Thymus (tissue), 11 donors: ENCODE data around the gene POMT1. TPM values are rescaled to one million over a fixed set of nuclear protein-coding genes. Genes with fewer than 3 reads are reported as not detected.
"Not testable (repeated sequence)": the region's sequence is repeated elsewhere in the genome, so short reads cannot be mapped to it uniquely, and the experiment has no call there.

Experiments
- DNase-seq, 9 donors: peaks; one replicate each; pipeline ENCODE4 v3.0.0-alpha.2; 2013; ENCODE audit warnings: low spot score in 9 of 9, low read depth in 6 of 9, missing footprints in 1 of 9
- H3K27ac ChIP-seq, 2 donors: one replicate each; pipeline ENCODE4 v1.5.1; 2013; ENCODE audit warnings: control low read depth in 1 of 2, low read depth in 1 of 2, low read length in 1 of 2, mild to moderate bottlenecking in 1 of 2, moderate library complexity in 1 of 2
- H3K27me3 ChIP-seq, 2 donors: one replicate each; pipeline ENCODE4 v1.5.1; 2013; ENCODE audit warnings: low read length in 1 of 2; ENCODE audit not compliant: control insufficient read depth in 2 of 2, insufficient read depth in 1 of 2
- H3K36me3 ChIP-seq, 2 donors: one replicate each; pipeline ENCODE4 v1.5.1; 2013; ENCODE audit warnings: low read length in 1 of 2, mild to moderate bottlenecking in 1 of 2, moderate library complexity in 1 of 2; ENCODE audit not compliant: control insufficient read depth in 2 of 2, insufficient read depth in 2 of 2
- H3K4me1 ChIP-seq, 2 donors: one replicate each; pipeline ENCODE4 v1.5.1; 2013; ENCODE audit warnings: low read length in 2 of 2; ENCODE audit not compliant: control insufficient read depth in 2 of 2, insufficient read depth in 2 of 2
- H3K4me3 ChIP-seq, 2 donors: one replicate each; pipeline ENCODE4 v1.5.1; 2013; ENCODE audit warnings: low read length in 2 of 2, control low read depth in 1 of 2, mild to moderate bottlenecking in 1 of 2
- H3K9me3 ChIP-seq, 2 donors: one replicate each; pipeline ENCODE4 v1.5.1; 2013; ENCODE audit warnings: low read length in 1 of 2, mild to moderate bottlenecking in 1 of 2; ENCODE audit not compliant: control insufficient read depth in 2 of 2, insufficient read depth in 1 of 2
- WGBS: extraction: QIAGEN DNeasy Blood & Tissue Kit; methylation state at CpG from one replicate; pipeline ENCODE4 v1.1.7; 2013; 5-methylcytosine and 5-hydroxymethylcytosine counted together
- polyA plus RNA-seq: library from polyadenylated mRNA; stranded (reverse); fragments of 200-250 nt; gene quantifications from one replicate; pipeline ENCODE4 v1.2.3, GENCODE V29; 2013
- total RNA-seq: library from RNA; stranded (reverse); fragments of 120-200 nt; gene quantifications from one replicate; pipeline ENCODE4 v1.2.4, GENCODE V29; 2013
- donor health status: healthy.

POMT1 gene
- total and polyA plus RNA-seq, 2 donors: 16.8 to 51.9 TPM

GRCh38 chr9:131550465-131550864 lies 47.7 kb downstream of the POMT1 start:
- H3K4me3 ChIP-seq, DNase-seq, H3K27ac ChIP-seq, H3K36me3 ChIP-seq, H3K4me1 ChIP-seq: not testable (repeated sequence)
- 94% methylated on average over 8 of the region's 8 CpGs for whole genome bisulfite sequencing
- H3K9me3 ChIP-seq: peaks cover 1 to 12% of the 10 kb centered on the region in 2 donors
- peaks cover 33 to 77% of the 10 kb centered on the region in 2 donors for H3K27me3 ChIP-seq

DNA sequence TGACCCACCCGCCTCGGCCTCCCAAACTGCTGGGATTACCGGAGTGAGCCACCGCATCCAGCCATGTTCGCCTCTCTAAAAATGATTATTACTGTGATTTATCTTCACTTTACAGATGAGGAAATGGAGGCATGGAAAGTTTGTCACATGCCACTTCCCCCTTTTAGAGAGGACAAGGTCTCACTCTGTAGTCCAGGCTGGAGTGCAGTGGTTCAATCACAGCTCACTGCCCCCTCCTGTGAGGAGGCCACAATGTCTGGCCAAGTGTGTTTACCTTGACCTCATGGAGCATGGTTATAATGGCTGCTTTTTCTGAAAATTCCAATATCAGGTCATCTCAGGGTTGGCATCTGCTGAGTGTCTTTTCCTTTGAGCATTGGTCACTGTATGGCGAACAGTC lies 49.3 kb downstream of the POMT1 start:
- no peaks in the 10 kb centered on the region for H3K36me3 ChIP-seq
- DNase-seq: no peak
- 88% methylated on average over 6 of the region's 6 CpGs for WGBS
- no peak overlapping the region for H3K4me3 ChIP-seq
- H3K27ac ChIP-seq: no peak overlapping the region
- H3K27me3 ChIP-seq: peaks cover 26 to 73% of the 10 kb centered on the region in 2 donors
- no peaks in the 10 kb centered on the region for H3K4me1 ChIP-seq
- H3K9me3 ChIP-seq: peaks cover 0 to 7% of the 10 kb centered on the region in 2 donors

- Histone ChIP-seq H3K4me1 (no peaks in the 10 kb centered on the region), H3K27me3 (peaks cover 24 to 57% of the 10 kb centered on the region in 2 donors), H3K9me3 (peaks cover 0 to 7% of the 10 kb centered on the region in 2 donors), H3K4me3 (no peak overlapping the region), H3K36me3 (no peaks in the 10 kb centered on the region), H3K27ac (no peak overlapping the region)
- WGBS: 35% methylated on average over 60 of the region's 60 CpGs
- no peak for DNase-seq
These were observed 51.5 kb downstream of the POMT1 start for GRCh38 chr9:131554087-131554842.

DNA sequence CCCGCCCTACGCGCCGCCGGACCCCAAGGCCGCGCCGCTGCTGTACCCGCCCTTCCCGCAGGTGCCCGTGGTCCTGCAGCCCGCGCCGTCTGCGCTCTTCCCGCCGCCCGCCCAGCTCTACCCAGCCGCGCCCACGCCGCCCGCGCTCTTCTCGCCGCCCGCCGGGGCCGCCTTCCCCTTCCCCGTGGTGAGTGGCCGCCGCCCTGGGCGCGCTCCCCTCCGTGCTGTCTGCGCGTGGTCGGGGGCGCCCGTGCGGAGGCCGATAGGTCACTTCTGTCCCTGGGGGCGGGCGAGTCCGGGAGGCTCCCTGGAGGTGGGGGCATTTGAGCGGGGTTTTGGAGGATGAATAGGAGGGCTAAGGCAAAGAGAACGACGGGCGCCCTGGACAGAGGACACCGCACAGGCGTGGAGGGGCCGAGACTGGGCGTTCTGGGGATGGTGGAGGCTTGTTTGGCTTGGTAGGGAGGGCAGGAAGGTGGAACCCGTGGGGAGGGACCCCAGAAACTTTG lies 52.2 kb downstream of the POMT1 start:
- H3K9me3 ChIP-seq: peaks cover 0 to 7% of the 10 kb centered on the region in 2 donors
- no peaks in the 10 kb centered on the region for H3K36me3 ChIP-seq
- WGBS: 27% methylated on average over 54 of the region's 54 CpGs
- H3K4me3 ChIP-seq: no peak overlapping the region
- H3K4me1 ChIP-seq: no peaks in the 10 kb centered on the region
- DNase-seq: no peak
- H3K27ac ChIP-seq: no peak overlapping the region
- H3K27me3 ChIP-seq: peaks cover 24 to 53% of the 10 kb centered on the region in 2 donors

DNA sequence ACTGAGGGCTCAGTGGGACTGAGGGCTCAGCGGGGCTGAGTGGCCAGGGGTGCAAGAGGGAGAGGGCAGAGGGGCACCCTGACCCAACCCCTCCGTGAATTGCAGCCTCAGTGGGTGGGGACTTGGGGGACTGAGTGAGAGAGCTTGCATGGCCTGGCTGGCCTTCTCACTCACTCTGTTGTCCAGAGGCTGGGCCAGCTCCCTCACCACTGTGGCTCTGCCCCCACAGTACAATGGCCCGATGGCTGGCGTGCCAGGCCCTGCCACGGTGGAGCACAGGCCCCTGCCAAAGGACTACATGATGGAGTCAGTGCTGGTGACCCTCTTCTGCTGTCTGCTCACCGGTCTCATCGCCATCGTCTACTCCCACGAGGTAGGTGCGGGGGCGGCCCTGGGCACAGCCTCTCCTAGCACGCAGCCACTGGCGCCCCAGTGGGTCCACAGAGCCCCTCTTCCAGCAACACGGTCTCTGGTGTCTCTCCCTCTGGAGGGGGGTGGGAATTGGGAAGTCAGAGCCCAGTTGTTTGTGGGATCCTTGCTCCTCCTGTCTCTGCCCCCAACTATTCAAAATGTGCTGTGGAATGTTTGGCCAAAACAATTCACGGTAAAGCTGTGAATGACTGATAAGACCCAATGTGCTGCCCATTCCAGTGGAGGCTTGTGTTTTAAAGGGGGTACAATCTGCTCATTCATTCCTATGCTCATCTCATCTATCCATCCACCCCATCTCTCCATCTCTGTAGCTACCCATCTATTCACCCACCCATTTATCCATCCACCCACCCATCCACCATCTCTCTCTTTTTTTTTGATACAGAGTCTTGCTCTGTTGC lies 53.3 kb downstream of the POMT1 start:
- Histone ChIP-seq H3K4me3 (no peak overlapping the region), H3K27ac (no peak overlapping the region), H3K27me3 (peaks cover 24 to 48% of the 10 kb centered on the region in 2 donors), H3K4me1 (no peaks in the 10 kb centered on the region), H3K36me3 (no peaks in the 10 kb centered on the region), H3K9me3 (peaks cover 0 to 7% of the 10 kb centered on the region in 2 donors)
- no peak for DNase-seq
- 95% methylated on average over 15 of the region's 15 CpGs for WGBS

DNA sequence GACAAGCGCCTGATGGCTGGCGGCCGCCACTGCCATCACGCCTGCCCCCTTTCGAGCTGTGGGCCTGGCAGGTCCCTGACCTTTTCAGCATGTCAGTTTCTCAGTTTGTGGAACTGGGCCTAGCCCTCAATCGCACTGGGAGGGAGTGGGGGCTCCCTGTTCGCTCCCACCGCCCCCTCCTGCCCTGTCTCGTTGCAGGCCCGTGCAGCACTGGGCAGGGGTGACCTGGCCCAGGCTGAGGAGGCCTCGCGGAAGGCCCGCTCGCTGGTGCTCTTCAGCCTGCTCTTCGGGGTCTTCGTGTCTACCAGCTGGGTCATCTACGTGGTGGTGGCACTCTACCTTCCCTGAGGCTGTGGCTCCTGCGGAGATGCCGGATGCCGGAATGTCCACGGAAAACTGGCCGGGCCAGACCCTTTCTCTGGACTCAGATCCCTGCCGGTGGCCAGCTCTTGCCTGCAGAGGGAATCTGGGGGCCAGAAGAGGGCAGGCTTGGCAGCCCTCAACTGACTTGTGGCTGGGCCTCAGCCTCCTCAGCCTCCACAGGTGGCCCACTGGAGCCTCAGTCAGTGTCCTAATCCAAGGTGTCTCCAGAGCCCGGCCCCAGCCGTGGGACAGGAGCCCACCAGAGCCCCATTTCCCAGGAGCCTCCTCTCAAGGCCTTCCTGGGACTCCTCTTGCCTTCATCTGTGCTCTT lies 55.3 kb downstream of the POMT1 start:
- no peak for DNase-seq
- peaks cover 0 to 13% of the 10 kb centered on the region in 2 donors for H3K9me3 ChIP-seq
- H3K27ac ChIP-seq: no peak overlapping the region
- WGBS: 96% methylated on average over 25 of the region's 25 CpGs
- peaks cover 24 to 36% of the 10 kb centered on the region in 2 donors for H3K27me3 ChIP-seq
- no peak overlapping the region for H3K4me3 ChIP-seq
- H3K4me1 ChIP-seq: no peaks in the 10 kb centered on the region
- H3K36me3 ChIP-seq: no peaks in the 10 kb centered on the region

DNA sequence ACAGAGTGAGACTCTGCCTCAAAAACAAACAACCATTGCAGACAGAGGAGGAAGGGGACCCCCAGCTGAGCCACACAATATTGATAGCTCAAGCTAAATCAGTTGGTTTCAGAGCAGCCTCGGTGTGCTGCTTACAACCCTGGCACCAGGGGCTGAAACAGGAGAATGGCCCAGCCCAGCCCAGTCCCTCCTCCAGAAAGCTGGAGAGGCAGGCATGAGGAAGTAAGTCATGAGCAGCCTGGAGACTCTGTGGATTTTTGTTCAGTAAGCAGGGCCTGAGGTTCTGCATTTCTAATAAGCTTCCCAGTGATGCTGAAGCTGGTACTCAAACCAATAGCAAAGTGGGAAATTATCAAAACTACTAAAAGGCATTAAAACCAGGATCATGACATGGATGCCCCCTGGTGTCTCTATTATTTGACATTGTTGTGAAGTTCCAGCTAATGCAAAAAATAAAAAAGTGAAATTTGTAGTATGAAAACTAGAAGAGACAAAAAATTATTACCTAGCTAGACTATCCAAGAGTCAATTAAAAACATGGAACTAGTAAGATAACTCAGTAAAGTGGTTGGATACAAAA lies 56.8 kb downstream of the POMT1 start:
- H3K27me3 ChIP-seq: peaks cover 13 to 22% of the 10 kb centered on the region in 2 donors
- no peaks in the 10 kb centered on the region for H3K4me1 ChIP-seq
- DNase-seq: no peak
- no peak overlapping the region for H3K27ac ChIP-seq
- H3K9me3 ChIP-seq: peaks cover 0 to 8% of the 10 kb centered on the region in 2 donors
- no peaks in the 10 kb centered on the region for H3K36me3 ChIP-seq
- no peak overlapping the region for H3K4me3 ChIP-seq
- WGBS: 93% methylated on average over 1 of the region's 1 CpG

DNA sequence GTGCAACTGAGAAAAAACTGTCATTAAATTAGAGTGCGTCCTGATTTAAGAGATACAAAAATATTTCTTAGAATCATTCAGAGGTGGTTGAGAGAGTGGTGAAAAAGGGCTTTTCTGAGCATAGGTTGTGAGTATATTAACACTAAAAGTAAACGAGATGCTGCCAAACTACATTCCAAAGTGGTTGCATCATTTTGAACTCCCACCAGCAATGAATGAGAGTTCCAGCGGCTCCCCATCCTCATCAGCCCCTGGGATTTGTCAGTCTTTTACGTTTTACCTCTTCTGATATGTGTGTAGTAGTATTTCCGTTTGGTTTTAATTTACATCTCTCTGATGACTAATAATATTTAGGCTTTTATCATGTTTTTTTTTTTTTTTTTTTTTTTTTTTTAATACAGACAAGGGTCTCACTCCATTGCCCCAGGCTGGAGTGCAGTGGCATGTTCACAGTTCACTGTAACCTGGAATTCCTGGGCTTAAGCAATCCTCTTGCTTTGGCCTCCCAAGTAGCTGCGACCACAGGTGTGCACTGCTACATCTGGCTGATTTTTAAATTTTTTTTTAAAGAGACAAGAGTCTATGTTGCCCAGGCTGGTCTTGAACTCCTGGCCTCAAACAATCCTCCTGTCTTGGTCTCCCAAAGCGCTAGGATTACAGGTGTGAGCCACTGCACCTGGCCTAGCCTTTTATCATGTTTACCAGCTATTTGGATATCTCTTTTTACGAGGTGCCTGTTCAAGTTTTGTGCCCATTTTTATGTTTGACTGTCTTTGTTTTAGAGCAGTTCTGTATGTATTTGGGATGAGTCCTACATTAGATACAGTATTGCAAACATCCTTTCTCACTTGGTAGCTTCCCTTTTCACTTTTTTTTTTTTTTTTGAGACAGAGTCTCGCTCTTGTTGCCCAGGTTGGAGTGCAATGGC lies 59.6 kb downstream of the POMT1 start:
- Histone ChIP-seq H3K9me3 (peaks cover 0 to 9% of the 10 kb centered on the region in 2 donors), H3K27me3 (peaks cover 0 to 2% of the 10 kb centered on the region in 2 donors), H3K4me3 (no peak overlapping the region), H3K36me3 (no peaks in the 10 kb centered on the region), H3K4me1 (no peaks in the 10 kb centered on the region), H3K27ac (no peak overlapping the region)
- DNase-seq: no peak
- 80% methylated on average over 9 of the region's 9 CpGs for WGBS
